ENCODE results near the gene NME5. TPM values are rescaled to one million over a fixed set of nuclear protein-coding genes. Genes with fewer than 3 reads are reported as not detected.
"Not testable (repeated sequence)": the region's sequence is repeated elsewhere in the genome, so short reads cannot be mapped to it uniquely, and the experiment has no call there.

NME5 gene
- 3.3 and 4.6 TPM in 2 replicates for total RNA-seq (2014; rRNA removed; shearing (Covaris generic))
- polyA plus RNA-seq (2014; cell fraction: nucleus; rRNA removed): 0.39 and 2.2 TPM in 2 replicates

GRCh38 chr5:138138949-138139780 lies at the start of gene NME5:
NME5 (minus strand) TSS chr5:138139428; CDS start chr5:138138780, 648 bp downstream.
- peak; percentile 37 for DNase-seq (ENCODE audit: extremely low read depth, low read depth)

GRCh38 chr5:138188626-138189025 lies 49.4 kb upstream of the NME5 start:
- no peak for DNase-seq (ENCODE audit: extremely low read depth, low read depth)

- DNase-seq (ENCODE audit: extremely low read depth, low read depth): no peak
Measured at GRCh38 chr5:138186002-138186447, 46.8 kb upstream of the NME5 start.

- no peak for DNase-seq (ENCODE audit: extremely low read depth, low read depth)
Measured at GRCh38 chr5:138182808-138183207, 43.6 kb upstream of the NME5 start.

GRCh38 chr5:138180841-138181240 lies 41.6 kb upstream of the NME5 start:
- DNase-seq (ENCODE audit: extremely low read depth, low read depth): no peak

GRCh38 chr5:138180183-138180782 lies 41.1 kb upstream of the NME5 start:
- peak; percentile 78 for DNase-seq (ENCODE audit: extremely low read depth, low read depth)

GRCh38 chr5:138179277-138179857 lies 40.1 kb upstream of the NME5 start:
- no peak for DNase-seq (ENCODE audit: extremely low read depth, low read depth)

GRCh38 chr5:138178516-138179276 lies 39.5 kb upstream of the NME5 start, which contains the start of the genes BRD8 and KIF20A:
BRD8 (minus strand) TSS chr5:138178630; CDS start chr5:138178614, 16 bp downstream.
KIF20A (plus strand) TSS chr5:138179112; CDS start chr5:138179681, 569 bp downstream.
- peak; percentile 98 for DNase-seq (ENCODE audit: extremely low read depth, low read depth)

- peak; percentile 15 for DNase-seq (ENCODE audit: extremely low read depth, low read depth)
Measured at GRCh38 chr5:138177941-138178515, 38.8 kb upstream of the NME5 start.

- DNase-seq (ENCODE audit: extremely low read depth, low read depth): no peak
Measured at GRCh38 chr5:138170299-138170698, 31.1 kb upstream of the NME5 start.

- no peak for DNase-seq (ENCODE audit: extremely low read depth, low read depth)
Measured at GRCh38 chr5:138169124-138169523, 29.9 kb upstream of the NME5 start.

GRCh38 chr5:138163721-138164120 lies 24.5 kb upstream of the NME5 start:
- no peak for DNase-seq (ENCODE audit: extremely low read depth, low read depth)

- DNase-seq (ENCODE audit: extremely low read depth, low read depth): no peak
Measured at GRCh38 chr5:138160706-138161105, 21.5 kb upstream of the NME5 start.

- no peak for DNase-seq (ENCODE audit: extremely low read depth, low read depth)
Measured at GRCh38 chr5:138159666-138160065, 20.4 kb upstream of the NME5 start.

GRCh38 chr5:138157626-138158025 lies 18.4 kb upstream of the NME5 start:
- no peak for DNase-seq (ENCODE audit: extremely low read depth, low read depth)

- DNase-seq (ENCODE audit: extremely low read depth, low read depth): not testable (repeated sequence)
Measured at GRCh38 chr5:138155977-138156376, 16.7 kb upstream of the NME5 start.

- DNase-seq (ENCODE audit: extremely low read depth, low read depth): no peak
Measured at GRCh38 chr5:138149530-138149929, 10.3 kb upstream of the NME5 start.

- peak; percentile 63 for DNase-seq (ENCODE audit: extremely low read depth, low read depth)
Measured at GRCh38 chr5:138148811-138149210, 9.6 kb upstream of the NME5 start.

- not testable (repeated sequence) for DNase-seq (ENCODE audit: extremely low read depth, low read depth)
Measured at GRCh38 chr5:138143578-138143977, 4.3 kb upstream of the NME5 start.

GRCh38 chr5:138141734-138142133 lies 2.5 kb upstream of the NME5 start:
- no peak for DNase-seq (ENCODE audit: extremely low read depth, low read depth)

Data from NCI-H460 (cell line).